ENCODE measurements around the gene SEC11C.

- TF ChIP-seq CTCF (IDR thresholded peaks at IDR 0.05) = no peak
- no peak for TF ChIP-seq POLR2A (IDR thresholded peaks at IDR 0.05)
Measured at GRCh38 chr18:59124370-59124704, 15.3 kb upstream of the SEC11C start.
